Neutrophil (primary cell): ENCODE results near the gene TBKBP1.
"Not testable (repeated sequence)": the region's sequence is repeated elsewhere in the genome, so short reads cannot be mapped to it uniquely, and the experiment has no call there.

ENCODE experiments used
- H3K27ac ChIP-seq: fragments of 200-600 bp; sonication (generic); 2 replicates; pipeline ENCODE4 v1.5.1; 2016; ENCODE audit warnings: mild to moderate bottlenecking, moderate library complexity
- H3K27me3 ChIP-seq: fragments of 200-600 bp; sonication (generic); 2 replicates; pipeline ENCODE4 v1.6.0; 2016; ENCODE audit warnings: mild to moderate bottlenecking
- H3K36me3 ChIP-seq: fragments of 200-600 bp; sonication (generic); 2 replicates; pipeline ENCODE4 v1.5.1; 2017
- H3K4me1 ChIP-seq, 2 experiments: fragments of 200-600 bp in 1 of 2; sonication (generic) in 1 of 2; 1 replicate in 1 of 2; 2 replicates in 1 of 2; pipeline versions ENCODE4 v1.5.1 to v1.6.1; 2013 to 2016; ENCODE audit warnings: low read depth in 1 of 2, low read length in 1 of 2, mild to moderate bottlenecking in 1 of 2, moderate library complexity in 1 of 2; ENCODE audit not compliant: control insufficient read depth in 1 of 2, insufficient read depth in 1 of 2
- H3K4me3 ChIP-seq, 2 experiments: fragments of 200-600 bp in 1 of 2; sonication (generic) in 1 of 2; 1 replicate in 1 of 2; 2 replicates in 1 of 2; pipeline ENCODE4 v1.5.1; 2013 to 2016; ENCODE audit warnings: low read depth in 1 of 2, low read length in 1 of 2, mild to moderate bottlenecking in 1 of 2, moderate library complexity in 1 of 2
- H3K9me3 ChIP-seq: fragments of 200-600 bp; sonication (generic); 2 replicates; pipeline ENCODE4 v1.5.1; 2016
- TF ChIP-seq, protein P1 (sequence below): fragments of 200-600 bp; sonication (generic); IDR thresholded peaks from 2 replicates; pipeline ENCODE4 v1.5.1; 2016; ENCODE audit warnings: antibody characterized with exemption

Gene TBKBP1

DNA sequence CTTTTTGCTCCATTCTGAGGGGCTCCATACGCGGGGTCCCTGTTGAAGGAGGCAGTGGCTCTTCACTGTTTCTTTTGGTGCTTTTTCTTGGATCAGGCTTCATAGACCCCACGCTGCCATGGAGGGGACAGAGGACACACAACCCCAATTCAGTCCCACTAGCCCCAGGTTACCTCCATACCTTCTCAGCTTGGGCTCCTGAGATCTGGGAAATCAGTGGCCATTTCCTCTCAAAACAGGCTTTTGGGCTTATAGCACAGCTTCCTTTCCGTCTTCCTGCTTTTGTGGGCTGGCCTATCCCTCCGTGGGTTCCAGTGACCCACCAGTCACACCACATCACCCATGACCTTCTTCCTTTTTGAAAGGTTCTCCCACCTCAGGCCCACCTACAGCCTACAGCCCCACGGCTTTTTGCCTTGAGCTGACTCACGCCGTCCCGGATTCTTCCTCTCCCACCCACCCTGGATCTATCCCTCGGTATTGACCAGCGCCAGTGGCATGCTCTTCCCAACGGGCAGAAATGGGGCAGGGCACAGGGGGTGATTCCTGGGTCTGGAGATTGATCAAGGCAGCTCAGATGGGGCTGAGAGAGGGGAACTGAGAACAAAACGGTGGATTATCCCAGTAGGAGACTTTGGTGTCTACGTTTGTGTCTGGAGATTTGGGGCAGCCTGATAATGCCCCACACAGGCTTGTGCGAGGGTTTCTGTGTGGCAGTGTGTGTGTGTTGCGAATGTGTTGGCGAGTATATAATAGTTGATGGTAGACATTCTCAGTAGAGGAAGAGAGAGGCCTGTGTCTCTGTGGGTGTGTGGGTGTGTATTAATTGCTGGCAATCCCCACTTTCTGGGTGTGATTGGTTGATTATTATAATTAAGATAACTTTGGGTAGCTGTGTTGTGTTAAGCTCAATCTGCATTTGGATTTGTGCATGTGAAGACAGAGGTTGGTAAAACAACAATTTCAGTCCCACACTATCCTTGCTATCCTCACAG lies 42.8 kb downstream of the TBKBP1 start:
- no peak overlapping the region for H3K4me3 ChIP-seq
- TF ChIP-seq, protein P1, sequence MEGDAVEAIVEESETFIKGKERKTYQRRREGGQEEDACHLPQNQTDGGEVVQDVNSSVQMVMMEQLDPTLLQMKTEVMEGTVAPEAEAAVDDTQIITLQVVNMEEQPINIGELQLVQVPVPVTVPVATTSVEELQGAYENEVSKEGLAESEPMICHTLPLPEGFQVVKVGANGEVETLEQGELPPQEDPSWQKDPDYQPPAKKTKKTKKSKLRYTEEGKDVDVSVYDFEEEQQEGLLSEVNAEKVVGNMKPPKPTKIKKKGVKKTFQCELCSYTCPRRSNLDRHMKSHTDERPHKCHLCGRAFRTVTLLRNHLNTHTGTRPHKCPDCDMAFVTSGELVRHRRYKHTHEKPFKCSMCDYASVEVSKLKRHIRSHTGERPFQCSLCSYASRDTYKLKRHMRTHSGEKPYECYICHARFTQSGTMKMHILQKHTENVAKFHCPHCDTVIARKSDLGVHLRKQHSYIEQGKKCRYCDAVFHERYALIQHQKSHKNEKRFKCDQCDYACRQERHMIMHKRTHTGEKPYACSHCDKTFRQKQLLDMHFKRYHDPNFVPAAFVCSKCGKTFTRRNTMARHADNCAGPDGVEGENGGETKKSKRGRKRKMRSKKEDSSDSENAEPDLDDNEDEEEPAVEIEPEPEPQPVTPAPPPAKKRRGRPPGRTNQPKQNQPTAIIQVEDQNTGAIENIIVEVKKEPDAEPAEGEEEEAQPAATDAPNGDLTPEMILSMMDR, result no peak
- no peaks in the 10 kb centered on the region for H3K9me3 ChIP-seq
- no peaks in the 10 kb centered on the region for H3K36me3 ChIP-seq
- peaks cover 82% of the 10 kb centered on the region for H3K27me3 ChIP-seq
- no peak overlapping the region for H3K27ac ChIP-seq
- peaks cover 3 to 16% of the 10 kb centered on the region in 2 experiments for H3K4me1 ChIP-seq

DNA sequence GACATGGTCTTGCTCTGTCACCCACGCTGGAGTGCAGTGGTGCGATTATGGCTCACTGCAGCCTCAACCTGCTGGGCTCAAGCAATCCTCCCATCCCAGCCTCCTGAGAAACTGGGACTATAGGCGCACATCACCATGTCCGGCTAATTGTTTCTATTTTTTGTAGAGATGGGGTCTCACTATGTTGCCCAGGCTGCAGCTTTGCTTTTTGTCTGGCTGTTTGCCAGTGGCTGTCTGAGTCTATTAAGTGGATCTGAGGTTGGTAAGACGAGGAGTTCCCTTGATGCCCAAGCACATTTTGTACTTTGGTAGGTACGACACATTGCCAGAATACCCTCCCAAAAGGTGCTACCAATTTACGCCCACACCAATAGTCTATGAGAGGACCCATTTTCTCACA lies 44.2 kb downstream of the TBKBP1 start:
- Histone ChIP-seq H3K27me3 (peaks cover 82% of the 10 kb centered on the region), H3K4me3 (no peak overlapping the region), H3K9me3 (no peaks in the 10 kb centered on the region), H3K36me3 (no peaks in the 10 kb centered on the region), H3K27ac (no peak overlapping the region), H3K4me1 (peaks cover 3 to 10% of the 10 kb centered on the region in 2 experiments)
- TF ChIP-seq, protein P1, result no peak

DNA sequence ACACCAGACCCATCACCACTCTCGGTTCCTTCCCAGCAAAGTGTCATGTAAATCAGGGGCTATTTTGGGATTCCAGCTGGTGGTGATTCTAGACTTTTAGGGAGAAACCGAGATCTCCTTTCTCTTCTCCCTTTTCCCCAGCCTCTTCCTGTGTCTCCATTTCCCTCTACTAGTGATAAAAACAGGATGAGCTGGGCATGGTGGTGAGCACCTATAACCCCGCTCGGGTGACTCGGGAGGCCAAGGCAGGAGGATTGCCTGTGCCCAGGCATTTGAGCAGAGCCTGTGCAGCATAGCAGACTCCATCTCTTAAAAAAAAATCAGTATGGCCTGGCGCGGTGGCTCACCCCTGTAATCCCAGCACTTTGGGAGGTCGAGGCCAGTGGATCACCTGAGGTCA lies 45.2 kb downstream of the TBKBP1 start:
- Histone ChIP-seq H3K9me3 (no peaks in the 10 kb centered on the region), H3K4me1 (peaks cover 0 to under 1% of the 10 kb centered on the region in 2 experiments), H3K27ac (no peak overlapping the region), H3K36me3 (no peaks in the 10 kb centered on the region), H3K27me3 (peaks cover 82% of the 10 kb centered on the region), H3K4me3 (no peak overlapping the region)
- TF ChIP-seq, protein P1, result no peak

GRCh38 chr17:47739945-47740344 lies 46.0 kb downstream of the TBKBP1 start:
- H3K36me3 ChIP-seq, H3K4me1 ChIP-seq, H3K27ac ChIP-seq, H3K4me3 ChIP-seq, H3K9me3 ChIP-seq: not testable (repeated sequence)
- peaks cover 82% of the 10 kb centered on the region for H3K27me3 ChIP-seq

DNA sequence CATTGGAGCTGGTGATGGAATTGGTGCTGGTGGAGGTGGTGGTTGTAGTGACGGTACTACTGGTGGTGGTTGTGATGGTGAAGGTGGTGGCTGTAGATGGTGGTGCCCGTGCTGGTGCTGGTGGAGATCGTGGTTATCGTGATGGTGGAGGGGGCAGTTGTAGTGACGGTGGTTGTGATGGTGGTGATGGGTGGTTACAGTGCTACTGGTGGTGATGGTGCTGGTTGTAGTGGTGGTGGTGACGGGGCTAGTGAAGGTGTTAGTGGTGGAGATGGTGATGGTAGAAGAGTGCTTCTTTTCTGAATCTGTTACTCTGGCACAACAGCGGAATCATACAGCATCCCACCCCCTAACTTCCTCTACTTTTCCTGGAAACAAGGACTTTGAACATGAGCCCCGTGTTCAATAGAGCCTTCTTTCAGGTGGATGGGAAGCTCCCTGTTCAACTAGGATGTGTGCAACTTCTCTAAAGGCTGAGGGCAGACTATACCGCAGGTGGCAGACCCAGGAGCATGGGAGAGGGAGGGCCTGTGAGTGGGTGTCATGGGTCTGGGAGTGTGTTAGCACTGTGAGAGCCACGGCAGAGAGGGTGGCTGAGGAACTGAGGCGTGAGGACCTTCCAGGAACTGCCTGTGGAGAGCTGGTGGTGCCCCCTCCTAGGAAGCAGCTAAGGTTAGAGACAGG lies 47.3 kb downstream of the TBKBP1 start:
- peaks cover 82% of the 10 kb centered on the region for H3K27me3 ChIP-seq

More for the DNA sequence above, 47.3 kb downstream of the TBKBP1 start:
- no peak overlapping the region for H3K4me3 ChIP-seq
- TF ChIP-seq, protein P1, result no peak
- no peaks in the 10 kb centered on the region for H3K9me3 ChIP-seq
- H3K27ac ChIP-seq, result no peak overlapping the region
- H3K4me1 ChIP-seq, result no peaks in the 10 kb centered on the region
- H3K36me3 ChIP-seq, result no peaks in the 10 kb centered on the region
